IMR-90 (cell line): ENCODE measurements around the gene PARD3. TPM values are rescaled to one million over a fixed set of nuclear protein-coding genes. Genes with fewer than 3 reads are reported as not detected.

ENCODE experiments used
- ATAC-seq: fragments of 200-7000 bp; cut with Tn5 transposase; 2 replicates; pipeline ENCODE4 v1.9.1; 2020; ENCODE audit warnings: low read depth, mild to moderate bottlenecking, moderate library complexity
- BruUV-seq: library from RNA; stranded (reverse); fragments of 400-500 nt; replicated peaks from 2 replicates; lab custom pipeline; 2021; lab: Mats Ljungman, UMichigan
- CTCF ChIA-PET: fragments of 300-600 bp; formaldehyde crosslinking; extraction: SDS; loops from one replicate; lab custom pipeline; 2021; ENCODE audit warnings: antibody characterized with exemption; lab: Yijun Ruan, JAX
- POLR2A ChIA-PET: fragments of 300-600 bp; sonication (Branson Sonifier 250); formaldehyde crosslinking; loops from one replicate; lab custom pipeline; 2022; ENCODE audit warnings: antibody characterized with exemption; ENCODE audit not compliant: unreplicated experiment; lab: Charles Lee
- DNase-seq: peaks from one replicate; pipeline ENCODE4 v3.0.0; 2013
- H2AFZ ChIP-seq: replicated peaks from 2 replicates; pipeline ENCODE3; 2013; ENCODE audit warnings: low read length, mild to moderate bottlenecking; ENCODE audit not compliant: poor library complexity
- H2AK5ac ChIP-seq: 2 replicates; pipeline ENCODE4 v1.6.1; 2013; ENCODE audit warnings: low read depth, low read length, inconsistent platforms
- H2AK9ac ChIP-seq: replicated peaks from 2 replicates; pipeline ENCODE3; 2013; ENCODE audit warnings: mild to moderate bottlenecking, low read depth, low read length, moderate library complexity; ENCODE audit not compliant: poor library complexity
- H2BK120ac ChIP-seq: 2 replicates; pipeline ENCODE4 v1.6.1; 2013; ENCODE audit warnings: low read depth, low read length, inconsistent platforms
- H2BK15ac ChIP-seq: 3 replicates; pipeline ENCODE4 v1.6.1; 2013; ENCODE audit warnings: low read depth, low read length, inconsistent platforms
- H2BK20ac ChIP-seq: 2 replicates; pipeline ENCODE4 v1.6.1; 2013; ENCODE audit warnings: low read depth, mild to moderate bottlenecking, inconsistent platforms, low read length, moderate library complexity
- H2BK5ac ChIP-seq: 2 replicates; pipeline ENCODE4 v1.6.1; 2013; ENCODE audit warnings: mild to moderate bottlenecking, low read depth, low read length, inconsistent platforms; ENCODE audit not compliant: poor library complexity, severe bottlenecking
- H3K14ac ChIP-seq: replicated peaks from 2 replicates; pipeline ENCODE4 v1.6.1; 2013; ENCODE audit warnings: low read depth, low read length, inconsistent platforms
- H3K18ac ChIP-seq: 2 replicates; pipeline ENCODE4 v1.6.1; 2013; ENCODE audit warnings: low read depth, low read length, control low read depth
- H3K23ac ChIP-seq: 2 replicates; pipeline ENCODE4 v1.6.1; 2013; ENCODE audit warnings: low read depth, low read length, inconsistent platforms
- H3K27ac ChIP-seq: 2 replicates; pipeline ENCODE4 v1.5.1; 2013; ENCODE audit warnings: mild to moderate bottlenecking, control low read depth, low read length; ENCODE audit not compliant: insufficient read depth
- H3K27me3 ChIP-seq: 2 replicates; pipeline ENCODE4 v1.6.1; 2013; ENCODE audit warnings: low read length; ENCODE audit not compliant: control insufficient read depth, insufficient read depth
- H3K36me3 ChIP-seq: 2 replicates; pipeline ENCODE4 v1.6.1; 2013; ENCODE audit warnings: low read length, mixed read lengths; ENCODE audit not compliant: control insufficient read depth, insufficient read depth
- H3K4ac ChIP-seq: 2 replicates; pipeline ENCODE4 v1.6.1; 2013; ENCODE audit warnings: low read depth, low read length, inconsistent platforms
- H3K4me1 ChIP-seq: 2 replicates; pipeline ENCODE4 v1.6.1; 2013; ENCODE audit warnings: low read length, mixed read lengths; ENCODE audit not compliant: control insufficient read depth, insufficient read depth
- H3K4me2 ChIP-seq: 2 replicates; pipeline ENCODE4 v1.6.1; 2013; ENCODE audit warnings: low read depth, mild to moderate bottlenecking, control low read depth, low read length, moderate library complexity
- H3K4me3 ChIP-seq: 2 replicates; pipeline ENCODE4 v1.5.1; 2013; ENCODE audit warnings: low read depth, mild to moderate bottlenecking, control low read depth, low read length, moderate library complexity; ENCODE audit not compliant: insufficient read depth
- H3K56ac ChIP-seq: 2 replicates; pipeline ENCODE4 v1.6.1; 2013; ENCODE audit warnings: low read length, inconsistent platforms; ENCODE audit not compliant: insufficient read depth; ENCODE audit errors: extremely low read depth
- H3K79me1 ChIP-seq, 2 experiments: 2 replicates each; pipeline ENCODE4 v1.6.1; 2013; ENCODE audit warnings: low read length in 2 of 2, inconsistent platforms in 1 of 2, low read depth in 1 of 2
- H3K9ac ChIP-seq: 2 replicates; pipeline ENCODE4 v1.6.1; 2013; ENCODE audit warnings: low read depth, low read length, control low read depth
- H3K9me1 ChIP-seq: 2 replicates; pipeline ENCODE4 v1.6.1; 2013; ENCODE audit warnings: low read length, inconsistent platforms; ENCODE audit not compliant: insufficient read depth
- H3K9me3 ChIP-seq: 2 replicates; pipeline ENCODE4 v1.6.1; 2013; ENCODE audit warnings: low read length; ENCODE audit not compliant: control insufficient read depth, insufficient read depth
- H4K20me1 ChIP-seq: 2 replicates; pipeline ENCODE4 v1.6.1; 2013; ENCODE audit warnings: low read length, inconsistent platforms; ENCODE audit not compliant: insufficient read depth
- H4K5ac ChIP-seq: 2 replicates; pipeline ENCODE4 v1.6.1; 2013; ENCODE audit warnings: mild to moderate bottlenecking, low read depth, low read length, control low read depth
- H4K8ac ChIP-seq, 2 experiments: 2 replicates each; pipeline ENCODE4 v1.6.1; 2013; ENCODE audit warnings: low read depth in 2 of 2, low read length in 2 of 2, control low read depth in 1 of 2, inconsistent platforms in 1 of 2
- H4K91ac ChIP-seq: 2 replicates; pipeline ENCODE4 v1.6.1; 2013; ENCODE audit warnings: low read depth, low read length, inconsistent platforms; ENCODE audit not compliant: insufficient read depth
- BHLHE40 ChIP-seq: fragments of 150-350 bp; IDR thresholded peaks from 2 replicates; pipeline ENCODE4 v1.6.1; 2016; ENCODE audit warnings: mild to moderate bottlenecking, low read depth, low read length
- ELK1 ChIP-seq: fragments of 150-350 bp; IDR thresholded peaks from 2 replicates; pipeline ENCODE4 v1.6.1; 2016; ENCODE audit warnings: low read depth, mild to moderate bottlenecking, low read length, moderate library complexity, borderline replicate concordance
- MAFK ChIP-seq: IDR thresholded peaks from 2 replicates; pipeline ENCODE4 v1.6.1; 2012; ENCODE audit warnings: low read depth, low read length, improper control_type of control experiment
- NFE2L2 ChIP-seq: fragments of 150-350 bp; IDR thresholded peaks from 2 replicates; pipeline ENCODE4 v1.6.1; 2016; ENCODE audit warnings: low read depth, mild to moderate bottlenecking, low read length
- USF2 ChIP-seq: fragments of 150-350 bp; IDR thresholded peaks from 2 replicates; pipeline ENCODE4 v1.6.1; 2017; ENCODE audit warnings: mild to moderate bottlenecking, antibody characterized with exemption, low read length, low read depth
- WGBS, 2 experiments: methylation state at CpG; one replicate each; pipeline versions ENCODE4 v1.1.5 to v1.1.7; 2013; ENCODE audit warnings: missing lambda C conversion rate in 2 of 2; ENCODE audit not compliant: insufficient read length in 1 of 2; ENCODE audit errors: extremely low coverage in 2 of 2; 5-methylcytosine and 5-hydroxymethylcytosine counted together
- dilution Hi-C: fragments of 300-500 bp; cut with HindIII; formaldehyde crosslinking; loops from one replicate; pipeline ENCODE4 v1.14.3; 2018; ENCODE audit warnings: low sequenced_read_pairs; ENCODE audit not compliant: unreplicated experiment
- in situ Hi-C: fragments of 300-500 bp; cut with MboI; formaldehyde crosslinking; loops from 3 replicates; pipeline ENCODE4 v1.14.3; 2019; ENCODE audit warnings: low sequenced_read_pairs, inconsistent platforms, mixed read lengths
- intact Hi-C: fragments of 100-400 bp; cut with micrococcal nuclease; formaldehyde crosslinking; loops from 2 replicates; pipeline ENCODE4 v1.10.0; 2022
- polyA plus RNA-seq, 3 experiments: library from polyadenylated mRNA; depleted of rRNA; stranded (reverse); fragments of >200 nt; gene quantifications; 2 replicates each; pipeline ENCODE4 v1.2.3, GENCODE V29; 2012; ENCODE audit warnings: low replicate concordance in 1 of 3
- total RNA-seq: library from RNA; depleted of rRNA; stranded (reverse); fragments of >200 nt; gene quantifications from 2 replicates; pipeline ENCODE4 v1.2.3, GENCODE V29; 2012

PARD3 gene
- total and polyA plus RNA-seq, 2 of the 4 experiments (the other 2 are of a cell fraction), result 14.6 to 37.5 TPM

- Histone ChIP-seq H2AK9ac (no peak overlapping the region), H2BK120ac (no peak overlapping the region)
Observed at GRCh38 chr10:34323192-34323591, 491.9 kb downstream of the PARD3 start.

More at GRCh38 chr10:34323192-34323591, 491.9 kb downstream of the PARD3 start:
- TF ChIP-seq BHLHE40, result no peak
- TF ChIP-seq ELK1, result no peak
- no peak for TF ChIP-seq USF2
- TF ChIP-seq NFE2L2, result no peak
- no peak for TF ChIP-seq MAFK
- no peak overlapping the region for H3K27ac ChIP-seq
- no CpG with 5 or more reads among the region's 1 CpG for WGBS, 2 experiments
- no peaks in the 10 kb centered on the region for H3K27me3 ChIP-seq
- no peak overlapping the region for H3K18ac ChIP-seq
- H3K14ac ChIP-seq, result no peak overlapping the region
- peaks cover 10% of the 10 kb centered on the region; the same call in 1 of the 2 replicates for H3K4me1 ChIP-seq
- peak; percentile 50 for DNase-seq
- no TSS peak for BruUV-seq
- no peak overlapping the region for H4K91ac ChIP-seq
- no peak overlapping the region for H3K4me3 ChIP-seq
- H3K4me2 ChIP-seq, result peak overlapping the region; percentile 88
- H3K56ac ChIP-seq, result no peak overlapping the region
- H3K36me3 ChIP-seq, result no peaks in the 10 kb centered on the region; the same call in 1 of the 2 replicates
- dilution Hi-C loops (no loop called here), in situ Hi-C loops (no loop called here), intact Hi-C loops (no loop called here)
- no peak overlapping the region for H3K23ac ChIP-seq
- H4K5ac ChIP-seq, result no peak overlapping the region
- POLR2A ChIA-PET, result interaction anchor here (0.5 kb wide), 1 partner anchor 530 kb away, joined by 5 read pairs; no protein-coding TSS in a partner anchor
- CTCF ChIA-PET, result no interaction called here
- H2BK5ac ChIP-seq, result peak overlapping the region; percentile 79
- no peak overlapping the region for H2AFZ ChIP-seq
- H3K9me1 ChIP-seq, result peaks cover 4% of the 10 kb centered on the region; the same call in 1 of the 2 replicates
- H4K20me1 ChIP-seq, result peaks cover 3% of the 10 kb centered on the region; the same call in 1 of the 2 replicates
- 0 out of 2 replicates have a peak overlapping the region, but pooled peaks have one; percentile 1 for H2BK20ac ChIP-seq
- no peak overlapping the region for H3K4ac ChIP-seq
- H2BK15ac ChIP-seq, result no peak overlapping the region
- H3K9me3 ChIP-seq, result no peaks in the 10 kb centered on the region
- no peak for ATAC-seq
- no peak overlapping the region for H2AK5ac ChIP-seq
- H3K9ac ChIP-seq, result no peak overlapping the region
- no peaks in the 10 kb centered on the region for H3K79me1 ChIP-seq
- H4K8ac ChIP-seq, result no peak overlapping the region
